ENCODE data around the gene GUCA1C. TPM values are rescaled to one million over a fixed set of nuclear protein-coding genes. Genes with fewer than 3 reads are reported as not detected.

Gene GUCA1C
- total RNA-seq, 1 experiment from 2014 or later: not detected

GRCh38 chr3:108983051-108983450 is 29.4 kb upstream of the GUCA1C start:
- Histone ChIP-seq H3K4me3 (ENCODE audit: low read depth, low read length, poor library complexity, severe bottlenecking) (no peak overlapping the region), H3K4me1 (ENCODE audit: insufficient read depth, low read length, poor library complexity, severe bottlenecking) (no peaks in the 10 kb centered on the region), H3K9me3 (ENCODE audit: low read depth, low read length, poor library complexity, severe bottlenecking) (no peaks in the 10 kb centered on the region), H3K27me3 (replicated peaks; ENCODE audit: insufficient read depth, low read depth, low read length, poor library complexity) (no peaks in the 10 kb centered on the region), H3K36me3 (ENCODE audit: insufficient read depth, low read length, poor library complexity, severe bottlenecking) (no peaks in the 10 kb centered on the region), H3K27ac (ENCODE audit: low read depth, low read length, poor library complexity, severe bottlenecking) (no peak overlapping the region)
- TF ChIP-seq CTCF (conservative IDR thresholded peaks at IDR 0.05; ENCODE audit: low read depth, low read length): no peak
- TF ChIP-seq EZH2 (IDR thresholded peaks at IDR 0.05; ENCODE audit: borderline replicate concordance, low read depth, low read length, poor library complexity, severe bottlenecking): no peak
- no peak for DNase-seq (ENCODE audit: low spot score)
- intact Hi-C loops (cut with micrococcal nuclease; ENCODE audit: unreplicated experiment): no loop called here
- no TSS peak for BruUV-seq (replicated peaks)
- ChIA-PET CTCF (no interaction called here), POLR2A (ENCODE audit: low non-redundant PET) (no interaction called here)

GRCh38 chr3:108976058-108976457 is 22.4 kb upstream of the GUCA1C start:
- DNase-seq (ENCODE audit: low spot score): no peak
- TF ChIP-seq EZH2 (IDR thresholded peaks at IDR 0.05; ENCODE audit: borderline replicate concordance, low read depth, low read length, poor library complexity, severe bottlenecking) (no peak), CTCF (conservative IDR thresholded peaks at IDR 0.05; ENCODE audit: low read depth, low read length) (no peak)
- Histone ChIP-seq H3K9me3 (ENCODE audit: low read depth, low read length, poor library complexity, severe bottlenecking) (no peaks in the 10 kb centered on the region), H3K27ac (ENCODE audit: low read depth, low read length, poor library complexity, severe bottlenecking) (no peak overlapping the region), H3K36me3 (ENCODE audit: insufficient read depth, low read length, poor library complexity, severe bottlenecking) (no peaks in the 10 kb centered on the region), H3K4me1 (ENCODE audit: insufficient read depth, low read length, poor library complexity, severe bottlenecking) (peaks cover 3% of the 10 kb centered on the region), H3K4me3 (ENCODE audit: low read depth, low read length, poor library complexity, severe bottlenecking) (no peak overlapping the region), H3K27me3 (replicated peaks; ENCODE audit: insufficient read depth, low read depth, low read length, poor library complexity) (no peaks in the 10 kb centered on the region)
- intact Hi-C loops (cut with micrococcal nuclease; ENCODE audit: unreplicated experiment): no loop called here
- no TSS peak for BruUV-seq (replicated peaks)
- CTCF ChIA-PET: no interaction called here
- POLR2A ChIA-PET (ENCODE audit: low non-redundant PET): no interaction called here

GRCh38 chr3:108973019-108973418 is 19.3 kb upstream of the GUCA1C start:
- no peak overlapping the region for H3K27ac ChIP-seq (ENCODE audit: low read depth, low read length, poor library complexity, severe bottlenecking)
- H3K4me3 ChIP-seq (ENCODE audit: low read depth, low read length, poor library complexity, severe bottlenecking): no peak overlapping the region
- ChIA-PET CTCF (no interaction called here), POLR2A (ENCODE audit: low non-redundant PET) (no interaction called here)
- no peak for TF ChIP-seq EZH2 (IDR thresholded peaks at IDR 0.05; ENCODE audit: borderline replicate concordance, low read depth, low read length, poor library complexity, severe bottlenecking)
- no peak for TF ChIP-seq CTCF (conservative IDR thresholded peaks at IDR 0.05; ENCODE audit: low read depth, low read length)
- BruUV-seq (replicated peaks): no TSS peak
- H3K9me3 ChIP-seq (ENCODE audit: low read depth, low read length, poor library complexity, severe bottlenecking): no peaks in the 10 kb centered on the region
- intact Hi-C loops (cut with micrococcal nuclease; ENCODE audit: unreplicated experiment): no loop called here
- no peak for DNase-seq (ENCODE audit: low spot score)
- no peaks in the 10 kb centered on the region for H3K36me3 ChIP-seq (ENCODE audit: insufficient read depth, low read length, poor library complexity, severe bottlenecking)
- peaks cover 14% of the 10 kb centered on the region for H3K4me1 ChIP-seq (ENCODE audit: insufficient read depth, low read length, poor library complexity, severe bottlenecking)
- H3K27me3 ChIP-seq (replicated peaks; ENCODE audit: insufficient read depth, low read depth, low read length, poor library complexity): no peaks in the 10 kb centered on the region
